Heart left ventricle (tissue), 16 donors: ENCODE measurements around the gene PARD3. TPM values are rescaled to one million over a fixed set of nuclear protein-coding genes. Genes with fewer than 3 reads are reported as not detected.

Experiments
- ATAC-seq, 4 donors: fragments of 200-7000 bp; cut with Tn5 transposase; one replicate each; pipeline ENCODE4 v1.9.1; 2020 to 2022; ENCODE audit warnings: moderate library complexity in 4 of 4, mild to moderate bottlenecking in 3 of 4, moderate number of reproducible peaks in 1 of 4
- DNase-seq, 5 donors: peaks; one replicate each; pipeline ENCODE4 v3.0.0-alpha.2; 2020
- H3K27ac ChIP-seq, 12 donors: fragments of 200-600 bp; sonication (generic) in 4 of 12; one replicate each; pipeline versions ENCODE4 v1.5.0 to v1.8.0; 2016 to 2022; ENCODE audit warnings: mild to moderate bottlenecking in 2 of 12
- H3K27me3 ChIP-seq, 9 donors: fragments of 200-600 bp; sonication (generic) in 2 of 9; one replicate each; pipeline versions ENCODE4 v1.5.1 to v1.8.0; 2016 to 2022; ENCODE audit warnings: mild to moderate bottlenecking in 3 of 9
- H3K36me3 ChIP-seq, 9 donors: fragments of 200-600 bp; sonication (generic) in 2 of 9; one replicate each; pipeline versions ENCODE4 v1.5.0 to v1.8.0; 2018 to 2022; ENCODE audit warnings: mild to moderate bottlenecking in 2 of 9
- H3K4me1 ChIP-seq, 12 donors: fragments of 200-600 bp; sonication (generic) in 4 of 12; one replicate each; pipeline versions ENCODE4 v1.5.0 to v1.8.0; 2016 to 2022; ENCODE audit warnings: mild to moderate bottlenecking in 3 of 12
- H3K4me3 ChIP-seq, 12 donors: fragments of 200-600 bp; sonication (generic) in 4 of 12; one replicate each; pipeline versions ENCODE4 v1.5.0 to v1.8.0; 2017 to 2022; ENCODE audit warnings: mild to moderate bottlenecking in 9 of 12, moderate library complexity in 4 of 12
- H3K9me3 ChIP-seq, 12 donors: fragments of 200-600 bp; sonication (generic) in 4 of 12; one replicate each; pipeline versions ENCODE4 v1.5.0 to v1.8.0; 2016 to 2022; ENCODE audit warnings: mild to moderate bottlenecking in 1 of 12
- POLR2A ChIP-seq, 2 donors: fragments of 450-650 bp; IDR thresholded peaks; one replicate each; pipeline ENCODE4 v1.6.1; 2017; ENCODE audit warnings: antibody characterized with exemption in 2 of 2, mild to moderate bottlenecking in 2 of 2, moderate library complexity in 2 of 2
- WGBS, 4 donors: extraction: QIAGEN DNeasy Blood & Tissue Kit in 2 of 4; methylation state at CpG; one replicate each; pipeline versions ENCODE4 v1.1.5 to v1.1.7; 2013 to 2018; 5-methylcytosine and 5-hydroxymethylcytosine counted together
- intact Hi-C, 10 donors: fragments of 100-400 bp; cut with DNase I; formaldehyde crosslinking; loops; one replicate each; pipeline versions ENCODE4 v1.11.1 to v1.14.2; 2022
- polyA plus RNA-seq, 2 donors: library from polyadenylated mRNA; stranded (reverse); fragments of 200-250 nt; gene quantifications; one replicate each; pipeline ENCODE4 v1.2.3, GENCODE V29; 2013
- total RNA-seq, 9 donors: library from RNA; depleted of rRNA in 2 of 9; stranded (reverse); fragments of >200 nt in 2 of 9; fragmentation: NEBNext Ultra II Directional in 3 of 9; extraction: Animal tissue kit (Norgen Biotek cat#: 25700) in 3 of 9; gene quantifications; one replicate each; pipeline versions ENCODE4 v1.1.0 to v1.2.4, GENCODE V29; 2016 to 2023
- TF ChIP-seq, protein P1 (sequence below), 12 donors: fragments of 200-600 bp; sonication (generic) in 4 of 12; IDR thresholded peaks; one replicate each; pipeline versions ENCODE4 v1.5.0 to v1.8.0; 2018 to 2022; ENCODE audit warnings: antibody characterized with exemption in 12 of 12, mild to moderate bottlenecking in 5 of 12
- donor health status: ischemic (EF 13 %, LVEDD 7.1; RV severe dilation, severe dysfunction).
- donor health status: healthy with polysubstance abuse.
- donor health status: DM: no; HTN: yes; CAD: no.
- donor health status: DM: no; HTN: no; CAD: no.
- donor health status: ischemic (EF 25% LVEDD 6.9; RV normal size, moderate dysfunction).
- donor health status: ischemic (EF 25% LVEDD 5.7; RV mildly dilated, moderate dysfunction).
- donor health status: healthy.
- donor health status: DM: yes; HTN: yes; CAD: no.
- donor health status: ischemic (EF 35%, LVEDD 5.7; RV mildly dilated, moderate dysfunction).
- donor health status: nonischemic (EF 11% LVEDD 7.7; RV severe dilation, severe dysfunction).
- donor health status: DM: yes; HTN: yes; CAD: no.
- donor health status: PGD.
- donor health status: ischemic (EF 29% LVEDD 5.4; RV normal size, mild dysfunction).
- donor health status: nonischemic (EF 23%, LVEDD 6.1; RV moderate dilation, normal function).

PARD3 gene
- total and polyA plus RNA-seq, 11 donors: 24.8 to 69.7 (median 33.1) TPM

DNA sequence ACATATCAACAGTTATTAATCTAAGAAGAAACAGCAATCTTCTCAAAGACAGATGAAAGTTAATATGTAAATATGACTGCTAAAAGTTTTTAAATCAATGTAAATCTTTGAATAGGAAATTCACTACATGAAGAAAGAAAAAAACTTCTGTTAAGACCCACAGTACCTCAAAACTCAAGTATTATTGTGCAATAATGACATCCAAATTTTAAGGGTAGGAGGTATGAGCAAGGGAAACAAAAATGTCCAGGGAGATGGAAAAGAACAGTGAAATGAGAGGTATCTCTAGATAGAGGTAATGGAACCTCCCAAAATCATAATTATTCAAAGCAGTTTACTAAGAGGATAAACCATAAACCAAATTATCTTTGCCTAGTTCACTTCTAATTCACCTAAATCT, 436.8 kb downstream of the PARD3 start:
- H3K4me3 ChIP-seq: no peak overlapping the region
- DNase-seq: no peak
- peaks cover 0 to 37% (median 4%) of the 10 kb centered on the region in 9 donors for H3K36me3 ChIP-seq
- H3K4me1 ChIP-seq: peaks cover 0 to 9% (median 0%) of the 10 kb centered on the region in 12 donors
- ATAC-seq: no peak
- no peaks in the 10 kb centered on the region for H3K27me3 ChIP-seq
- no peak overlapping the region for H3K27ac ChIP-seq
- TF ChIP-seq POLR2A (IDR thresholded peaks at IDR 0.05): no peak
- TF ChIP-seq, protein P1, sequence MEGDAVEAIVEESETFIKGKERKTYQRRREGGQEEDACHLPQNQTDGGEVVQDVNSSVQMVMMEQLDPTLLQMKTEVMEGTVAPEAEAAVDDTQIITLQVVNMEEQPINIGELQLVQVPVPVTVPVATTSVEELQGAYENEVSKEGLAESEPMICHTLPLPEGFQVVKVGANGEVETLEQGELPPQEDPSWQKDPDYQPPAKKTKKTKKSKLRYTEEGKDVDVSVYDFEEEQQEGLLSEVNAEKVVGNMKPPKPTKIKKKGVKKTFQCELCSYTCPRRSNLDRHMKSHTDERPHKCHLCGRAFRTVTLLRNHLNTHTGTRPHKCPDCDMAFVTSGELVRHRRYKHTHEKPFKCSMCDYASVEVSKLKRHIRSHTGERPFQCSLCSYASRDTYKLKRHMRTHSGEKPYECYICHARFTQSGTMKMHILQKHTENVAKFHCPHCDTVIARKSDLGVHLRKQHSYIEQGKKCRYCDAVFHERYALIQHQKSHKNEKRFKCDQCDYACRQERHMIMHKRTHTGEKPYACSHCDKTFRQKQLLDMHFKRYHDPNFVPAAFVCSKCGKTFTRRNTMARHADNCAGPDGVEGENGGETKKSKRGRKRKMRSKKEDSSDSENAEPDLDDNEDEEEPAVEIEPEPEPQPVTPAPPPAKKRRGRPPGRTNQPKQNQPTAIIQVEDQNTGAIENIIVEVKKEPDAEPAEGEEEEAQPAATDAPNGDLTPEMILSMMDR (IDR thresholded peaks at IDR 0.05): no peak
- no peaks in the 10 kb centered on the region for H3K9me3 ChIP-seq
- intact Hi-C loops: no loop called here

DNA sequence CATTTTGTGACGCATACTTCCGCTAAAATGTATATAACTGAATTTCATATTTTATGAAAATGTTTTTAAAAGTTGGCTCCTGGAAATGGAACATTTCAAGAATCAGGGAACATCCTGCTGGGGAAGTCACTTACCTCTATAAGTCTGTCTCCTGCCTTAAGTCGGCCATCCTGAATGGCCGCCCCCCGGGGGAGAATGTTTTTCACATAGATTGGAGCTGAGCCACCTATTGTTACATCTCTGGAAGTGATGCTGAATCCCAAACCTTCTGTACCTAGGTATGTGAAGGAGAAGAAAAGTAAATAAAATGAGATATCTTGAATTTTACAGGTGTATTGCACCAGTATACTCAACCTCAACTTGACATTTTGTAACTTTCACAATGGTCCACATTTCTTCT, 437.3 kb downstream of the PARD3 start:
- Histone ChIP-seq H3K4me1 (peaks cover 0 to 9% (median 0%) of the 10 kb centered on the region in 12 donors), H3K4me3 (no peak overlapping the region), H3K27ac (no peak overlapping the region), H3K27me3 (no peaks in the 10 kb centered on the region), H3K9me3 (no peaks in the 10 kb centered on the region), H3K36me3 (peaks cover 0 to 37% (median 4%) of the 10 kb centered on the region in 9 donors)
- 82 to 89% (median 87%) methylated on average over 5 of the region's 5 CpGs for WGBS, 4 donors
- ATAC-seq (no peak), DNase-seq (no peak)
- intact Hi-C loops: no loop called here
- TF ChIP-seq, protein P1 (IDR thresholded peaks at IDR 0.05): no peak
- no peak for TF ChIP-seq POLR2A (IDR thresholded peaks at IDR 0.05)

DNA sequence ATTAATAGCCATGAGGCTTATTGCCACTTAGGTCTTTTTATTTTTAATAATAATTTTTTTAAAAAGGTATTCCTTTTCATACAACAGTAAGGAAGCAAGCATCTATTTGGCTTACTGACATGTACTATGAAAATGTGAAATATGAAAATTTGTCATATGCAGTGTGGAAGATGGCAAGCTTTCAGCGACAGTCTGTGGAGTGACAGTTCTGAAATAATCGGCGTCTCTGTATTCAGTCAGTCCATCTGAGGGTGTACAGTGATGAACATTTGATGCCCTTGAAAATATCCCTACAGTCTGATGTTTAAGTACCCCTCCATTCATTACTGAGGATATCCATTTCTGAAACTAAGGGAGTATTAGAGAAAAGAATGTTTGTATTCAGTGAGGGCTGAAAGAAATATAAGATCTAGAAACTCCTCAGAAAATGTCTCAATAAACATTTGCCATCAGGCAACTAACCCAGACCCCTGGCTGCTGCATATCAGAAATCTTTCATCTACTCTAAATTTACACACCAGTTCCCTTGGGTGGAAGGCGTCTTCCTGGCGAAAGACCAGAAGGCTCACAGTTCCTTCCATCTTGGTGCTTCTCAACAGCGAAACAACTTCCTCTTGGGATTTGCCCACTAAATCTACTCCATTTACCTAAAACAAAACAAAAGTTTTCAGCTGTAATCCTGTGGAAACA, 440.6 kb downstream of the PARD3 start:
- no peak overlapping the region for H3K4me3 ChIP-seq
- peaks cover 0 to 24% (median 4%) of the 10 kb centered on the region in 9 donors for H3K36me3 ChIP-seq
- ATAC-seq: peak in 1 of 4 donors; percentile 31
- no peaks in the 10 kb centered on the region for H3K27me3 ChIP-seq
- no peak for TF ChIP-seq POLR2A (IDR thresholded peaks at IDR 0.05)
- TF ChIP-seq, protein P1 (IDR thresholded peaks at IDR 0.05): no peak
- DNase-seq: peak in 4 of 5 donors; percentile 28 to 44 (median 32)
- intact Hi-C loops: no loop called here
- peaks cover 0 to 9% (median 0%) of the 10 kb centered on the region in 12 donors for H3K4me1 ChIP-seq
- WGBS, 4 donors: 53 to 65% (median 59%) methylated on average over 6 of the region's 6 CpGs
- H3K9me3 ChIP-seq: peaks cover 0 to 7% (median 0%) of the 10 kb centered on the region in 12 donors
- peak overlapping the region in 1 of 12 donors; percentile 7 for H3K27ac ChIP-seq

DNA sequence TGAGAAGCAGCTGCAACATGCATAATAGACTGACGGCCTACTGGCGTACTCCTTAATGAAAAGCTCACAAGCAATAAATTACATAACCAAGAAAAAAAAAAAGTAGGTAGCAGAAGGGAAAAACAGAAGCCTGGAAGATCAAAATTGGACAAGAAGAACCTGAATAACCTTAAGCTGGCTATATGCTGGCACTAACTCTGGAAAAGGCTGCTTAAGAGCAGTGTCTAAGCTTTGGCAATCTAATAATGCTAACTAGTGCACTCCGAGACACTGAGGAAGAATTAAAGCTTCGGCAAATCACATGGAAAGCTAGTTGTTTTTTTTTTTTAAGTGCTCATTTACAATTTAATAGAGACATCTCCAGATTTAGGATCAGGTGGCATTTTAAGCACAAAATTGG, 441.9 kb downstream of the PARD3 start:
- intact Hi-C loops: no loop called here
- no peaks in the 10 kb centered on the region for H3K27me3 ChIP-seq
- H3K4me3 ChIP-seq: no peak overlapping the region
- no peak overlapping the region for H3K27ac ChIP-seq
- no peak for TF ChIP-seq POLR2A (IDR thresholded peaks at IDR 0.05)
- TF ChIP-seq, protein P1 (IDR thresholded peaks at IDR 0.05): no peak
- peaks cover 0 to 9% (median 0%) of the 10 kb centered on the region in 12 donors for H3K4me1 ChIP-seq
- H3K9me3 ChIP-seq: peaks cover 0 to 7% (median 0%) of the 10 kb centered on the region in 12 donors
- peaks cover 0 to 24% (median 4%) of the 10 kb centered on the region in 9 donors for H3K36me3 ChIP-seq
- ATAC-seq (no peak), DNase-seq (no peak)
- WGBS, 4 donors: 89 to 95% (median 92%) methylated on average over 4 of the region's 4 CpGs
